GM21526 (cell line): ENCODE data around the gene ACOT8.

Experiments
- ATAC-seq: cut with Tn5 transposase; IDR thresholded peaks from one replicate; pipeline ENCODE4 v1.9.1; 2021; ENCODE audit warnings: moderate library complexity; ENCODE audit not compliant: unreplicated experiment, low FRiP score

Gene ACOT8

DNA sequence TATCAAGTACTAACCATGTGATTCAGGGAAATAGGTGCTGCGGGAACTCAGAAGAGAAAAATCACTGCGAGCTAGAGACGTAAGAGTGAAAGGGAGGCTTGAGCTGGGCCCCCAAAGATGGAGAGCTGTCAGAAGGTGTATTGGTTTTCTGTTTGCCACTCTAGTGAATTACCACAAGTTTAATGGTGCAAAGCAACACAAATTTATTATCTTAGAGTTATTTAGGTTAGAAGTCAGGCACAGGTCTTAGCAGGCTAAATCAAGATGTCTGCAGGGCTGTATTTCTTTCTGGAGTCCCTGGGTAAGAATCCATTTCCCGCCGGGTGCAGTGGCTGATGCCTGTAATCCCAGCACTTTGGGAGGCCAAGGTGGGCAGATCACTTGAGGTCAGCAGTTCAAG lies 2.7 kb upstream of the ACOT8 start:
- ATAC-seq: no peak

DNA sequence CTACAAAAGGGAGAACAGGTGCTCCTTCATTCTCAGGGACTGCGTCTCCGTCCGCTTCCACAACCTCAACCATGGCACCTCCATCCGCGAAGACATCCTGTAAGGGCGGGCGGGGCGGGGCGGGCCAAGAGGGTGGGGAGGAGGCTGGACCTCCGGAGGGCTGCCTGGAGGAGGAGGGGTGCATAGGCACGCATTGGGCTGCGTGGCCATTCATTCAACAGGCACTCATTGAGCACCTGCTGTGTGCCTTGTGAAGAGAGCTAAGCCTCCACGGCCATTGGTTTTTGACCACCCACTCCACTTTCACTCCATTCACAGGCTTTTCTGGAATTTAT lies 657 bp upstream of the ACOT8 start:
- peak; percentile 17 for ATAC-seq

DNA sequence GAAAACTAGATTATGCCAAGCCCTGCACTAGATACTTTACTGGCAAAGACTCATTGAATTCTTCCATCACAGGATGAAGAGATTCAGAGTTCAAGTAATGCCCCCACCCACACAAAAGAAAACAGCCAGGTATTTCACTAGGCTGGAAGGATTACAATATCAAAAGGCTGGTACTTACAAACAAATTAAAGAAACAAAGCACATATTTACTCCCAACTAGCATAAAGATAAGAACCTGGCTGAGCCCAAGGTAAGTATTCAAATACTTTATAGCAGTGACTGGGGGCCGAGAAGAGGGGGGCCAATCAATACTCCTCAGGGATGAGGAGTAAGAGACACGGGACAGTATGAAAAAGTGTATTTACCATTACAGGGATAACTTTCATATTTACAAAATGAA lies 3.7 kb downstream of the ACOT8 start:
- no peak for ATAC-seq

DNA sequence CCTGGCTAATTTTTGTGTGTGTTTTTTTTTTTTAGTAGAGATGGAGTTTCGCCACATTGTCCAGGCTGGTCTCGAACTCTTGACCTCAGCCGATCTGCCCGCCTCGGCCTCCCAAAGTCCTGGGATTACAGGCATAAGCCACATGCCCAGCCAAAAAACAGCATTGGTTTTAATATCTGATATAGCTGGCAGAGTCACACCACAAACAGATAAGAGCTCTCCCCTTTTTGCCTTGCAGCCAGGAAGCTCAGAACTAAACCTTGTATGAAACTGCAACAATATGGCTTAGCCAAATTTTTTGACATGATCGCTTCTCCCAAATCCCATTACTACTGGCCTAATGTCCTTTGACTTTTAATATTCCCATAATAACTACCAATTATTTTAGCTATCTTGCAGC lies 4.9 kb downstream of the ACOT8 start:
- ATAC-seq: no peak

DNA sequence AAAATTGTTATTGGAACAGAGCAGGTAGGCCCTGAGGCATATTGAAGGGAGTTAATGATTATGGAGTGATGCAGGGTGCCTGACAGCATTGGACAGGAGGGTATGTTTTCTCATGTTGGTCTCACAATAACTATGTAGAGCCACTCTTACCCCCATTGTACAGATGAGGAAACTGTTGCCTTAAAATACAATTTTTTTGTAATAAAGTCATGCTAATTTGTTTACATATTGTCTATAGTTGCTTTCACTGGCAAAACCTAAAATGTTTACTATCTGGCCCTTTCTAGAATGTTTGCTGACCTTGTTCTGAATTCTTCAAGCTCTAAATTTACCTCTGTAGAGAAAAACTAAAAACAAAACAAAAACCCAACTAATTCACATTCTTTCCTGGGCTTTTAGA lies 5.7 kb downstream of the ACOT8 start:
- ATAC-seq: no peak

DNA sequence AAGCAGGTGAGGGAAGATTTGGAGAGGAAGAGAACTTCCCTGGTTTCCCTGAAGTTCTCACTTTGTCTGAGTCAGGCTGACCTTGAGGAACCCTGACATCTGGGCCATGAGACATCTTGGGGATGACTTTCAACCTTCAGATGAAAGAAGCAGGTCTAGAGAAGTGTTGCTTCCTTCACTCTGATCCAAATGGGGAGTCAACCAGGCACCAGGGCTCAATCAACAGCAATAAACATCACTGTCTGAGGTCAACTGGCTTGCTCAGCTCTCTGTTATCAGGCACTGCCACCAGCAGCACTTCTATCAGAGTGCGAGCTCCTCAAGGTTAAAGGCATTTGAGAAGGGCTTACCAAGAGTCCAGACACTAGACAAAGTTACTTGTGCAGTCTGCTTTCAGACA lies 6.3 kb downstream of the ACOT8 start:
- no peak for ATAC-seq

DNA sequence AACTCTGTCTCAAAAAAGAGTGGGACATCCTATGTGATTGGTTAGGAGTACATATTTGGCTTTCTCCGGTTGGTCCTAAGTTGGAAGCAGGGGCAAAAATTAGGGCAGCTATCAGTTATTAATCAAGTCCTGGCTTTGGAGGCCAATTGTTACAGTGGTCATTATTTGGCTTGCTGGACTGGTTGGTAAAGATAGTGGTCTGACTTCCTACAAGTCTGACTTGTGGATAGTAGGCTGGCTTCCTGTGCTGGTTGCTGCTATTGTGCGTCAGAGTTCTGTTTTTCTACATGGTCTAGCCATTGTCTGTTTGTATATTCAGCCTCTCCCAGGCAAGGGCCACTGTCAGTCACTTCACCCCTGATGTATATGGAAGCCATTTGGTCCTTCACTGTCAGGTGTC lies 7.0 kb downstream of the ACOT8 start:
- no peak for ATAC-seq

DNA sequence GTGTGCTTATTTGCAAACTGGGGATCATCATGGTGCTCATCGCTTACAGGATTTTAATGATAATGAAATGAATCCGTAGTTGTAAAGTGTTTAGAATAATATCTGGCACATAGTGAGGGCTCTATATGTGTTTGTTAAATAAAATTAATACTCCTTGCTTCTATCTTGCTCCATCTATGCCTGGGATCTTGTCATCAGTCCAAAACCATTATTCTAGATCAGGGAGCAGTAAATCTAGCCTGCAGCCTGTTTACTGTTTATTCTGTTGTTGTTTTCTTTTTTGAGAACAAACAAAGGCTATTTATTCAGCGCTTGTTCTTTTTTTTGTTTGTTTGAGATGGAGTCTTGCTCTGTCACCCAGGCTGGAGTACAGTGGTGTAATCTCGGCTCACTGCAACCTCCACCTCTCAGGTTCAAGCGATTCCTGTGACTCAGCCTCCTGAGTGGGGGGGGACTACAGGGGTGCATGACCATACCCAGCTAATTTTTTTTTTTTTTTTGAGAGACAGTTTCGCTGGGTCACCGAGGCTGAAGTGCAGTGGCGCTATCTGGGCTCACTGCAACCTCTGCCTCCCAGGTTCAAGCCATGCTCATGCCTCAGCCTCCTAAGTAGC lies 8.1 kb downstream of the ACOT8 start:
- ATAC-seq: no peak

DNA sequence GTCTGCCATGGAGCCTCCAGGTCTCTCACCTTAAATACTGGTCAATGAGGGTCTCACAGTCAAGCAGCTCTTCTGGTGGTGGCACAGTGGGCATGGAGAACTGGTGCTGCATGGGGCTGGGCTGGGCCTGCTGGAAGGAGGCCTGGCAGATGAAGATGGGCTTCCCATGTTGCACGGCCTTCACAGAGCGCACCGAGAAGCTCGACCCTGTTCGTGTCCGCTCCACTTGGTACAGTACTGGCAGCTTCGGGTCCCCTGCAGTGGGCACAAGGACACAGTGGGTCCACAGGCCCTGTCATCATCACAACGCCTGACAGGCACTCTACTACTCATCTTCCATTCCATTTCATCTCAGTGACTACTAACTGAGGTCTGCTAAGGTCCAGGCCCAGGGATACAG lies 8.8 kb downstream of the ACOT8 start:
- ATAC-seq: no peak

DNA sequence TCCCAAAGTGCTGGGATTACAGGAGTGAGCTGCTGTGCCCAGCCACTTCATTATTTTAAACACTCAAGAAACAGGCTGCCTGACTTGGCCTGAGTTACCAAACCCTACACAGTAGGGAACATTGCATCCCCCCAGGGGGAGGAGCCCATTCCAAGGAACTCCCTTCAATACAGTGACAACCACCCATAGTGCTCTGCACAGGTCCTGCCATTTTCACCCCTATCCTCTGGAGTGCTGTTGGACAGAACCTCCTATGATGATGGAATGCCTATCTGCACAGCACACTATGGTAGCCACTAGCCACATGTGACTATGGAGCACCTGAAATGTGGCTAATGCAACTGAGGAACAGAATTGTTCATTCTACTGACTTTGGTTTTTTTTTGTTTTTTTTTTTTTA lies 11.7 kb downstream of the ACOT8 start:
- ATAC-seq: no peak

DNA sequence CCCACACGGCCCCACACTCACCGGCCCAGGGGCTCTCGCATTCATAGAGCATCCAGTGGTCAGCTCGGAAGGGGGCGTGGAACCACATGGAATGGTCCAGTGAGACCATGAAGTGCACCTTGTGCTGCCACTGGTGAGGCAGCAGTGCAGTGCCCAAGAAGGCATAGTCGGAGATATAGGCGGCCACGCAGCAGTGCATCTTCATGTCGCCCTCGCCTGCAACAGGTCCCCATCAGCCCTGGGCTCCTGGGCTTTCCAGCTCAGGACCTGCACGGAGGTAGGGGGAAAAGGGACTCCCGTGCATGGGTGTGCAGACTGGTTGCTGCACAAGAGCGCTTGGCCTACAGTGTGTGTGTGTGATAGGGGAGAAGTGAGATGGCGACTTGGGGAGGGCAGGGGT lies 13.7 kb downstream of the ACOT8 start:
- no peak for ATAC-seq

DNA sequence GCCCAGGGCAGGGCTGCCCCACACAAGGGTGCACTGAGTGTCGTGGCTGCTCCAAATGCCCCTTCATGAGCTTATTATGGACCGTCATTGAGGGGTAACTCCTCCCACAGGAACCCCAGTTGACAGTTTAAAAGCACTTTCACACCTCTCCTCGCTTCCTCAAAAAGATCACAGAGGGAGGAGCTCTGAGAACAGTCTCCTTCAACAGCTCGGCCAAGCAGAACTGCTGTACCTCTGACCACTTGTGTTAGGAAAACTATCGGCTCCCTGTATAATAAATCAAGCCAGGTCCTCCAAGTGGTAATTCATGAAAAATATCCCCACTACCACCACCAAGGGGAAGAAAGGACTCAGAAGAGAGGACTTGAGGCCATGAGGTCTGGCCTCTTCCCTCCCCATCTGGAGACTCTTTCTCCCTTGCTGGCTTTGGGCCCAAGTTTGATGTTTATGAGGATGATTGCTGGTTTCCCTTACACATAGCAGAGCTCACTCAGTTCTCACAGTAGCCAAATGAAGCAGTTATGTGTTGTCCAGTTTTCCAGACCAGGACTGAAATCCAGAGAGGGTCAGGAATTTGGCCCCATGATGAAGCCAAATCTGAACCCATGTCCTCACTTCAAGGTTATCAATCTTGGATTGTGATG lies 14.9 kb downstream of the ACOT8 start:
- peak; percentile 62 for ATAC-seq

DNA sequence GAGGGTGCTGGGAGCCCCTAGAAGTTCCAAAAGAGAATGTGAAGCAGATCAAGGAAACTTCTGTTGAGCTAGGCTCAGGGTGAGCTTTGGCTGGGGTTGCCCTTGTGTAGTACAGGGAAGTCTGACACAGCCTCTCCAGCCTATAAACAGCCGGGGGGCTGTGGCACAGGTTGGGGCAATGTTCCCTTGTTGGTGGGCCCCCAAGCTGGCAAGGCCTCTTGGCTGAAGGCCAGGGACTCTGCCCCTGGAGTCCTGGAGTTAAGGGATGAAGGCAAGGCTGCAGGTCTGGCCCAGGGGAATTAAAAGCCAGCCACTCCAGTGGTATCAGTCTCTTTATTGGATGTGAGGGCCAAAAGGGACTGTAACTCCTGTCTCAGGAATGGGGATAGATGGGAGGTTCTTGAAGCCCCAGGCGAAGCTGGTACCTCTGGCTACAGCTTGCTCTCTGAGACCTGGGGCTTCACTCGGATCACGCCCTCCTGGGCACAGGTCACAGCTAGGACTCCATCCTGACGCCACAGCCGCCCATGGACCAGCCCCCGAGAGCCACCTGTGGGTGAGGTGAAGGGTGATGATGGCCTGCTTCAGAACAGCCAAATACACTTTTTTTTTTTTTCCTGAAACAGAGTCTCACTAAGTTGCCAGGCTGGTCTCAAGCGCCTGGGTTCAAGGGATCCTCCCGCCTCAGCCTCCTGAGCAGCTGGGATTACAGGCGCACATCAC lies 15.6 kb downstream of the ACOT8 start:
- no peak for ATAC-seq

DNA sequence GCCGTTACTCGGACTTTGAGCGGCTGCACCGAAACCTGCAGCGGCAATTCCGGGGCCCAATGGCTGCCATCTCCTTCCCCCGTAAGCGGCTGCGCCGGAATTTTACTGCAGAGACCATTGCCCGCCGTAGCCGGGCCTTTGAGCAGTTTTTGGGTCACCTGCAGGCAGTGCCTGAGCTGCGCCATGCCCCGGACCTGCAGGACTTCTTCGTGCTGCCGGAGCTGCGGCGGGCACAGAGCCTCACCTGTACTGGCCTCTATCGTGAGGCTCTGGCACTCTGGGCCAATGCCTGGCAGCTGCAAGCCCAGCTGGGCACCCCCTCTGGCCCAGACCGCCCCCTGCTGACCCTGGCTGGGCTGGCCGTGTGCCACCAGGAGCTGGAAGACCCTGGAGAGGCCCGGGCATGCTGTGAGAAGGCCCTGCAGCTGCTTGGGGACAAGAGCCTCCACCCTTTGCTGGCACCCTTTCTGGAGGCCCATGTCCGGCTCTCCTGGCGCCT lies 16.4 kb downstream of the ACOT8 start:
- ATAC-seq: no peak

DNA sequence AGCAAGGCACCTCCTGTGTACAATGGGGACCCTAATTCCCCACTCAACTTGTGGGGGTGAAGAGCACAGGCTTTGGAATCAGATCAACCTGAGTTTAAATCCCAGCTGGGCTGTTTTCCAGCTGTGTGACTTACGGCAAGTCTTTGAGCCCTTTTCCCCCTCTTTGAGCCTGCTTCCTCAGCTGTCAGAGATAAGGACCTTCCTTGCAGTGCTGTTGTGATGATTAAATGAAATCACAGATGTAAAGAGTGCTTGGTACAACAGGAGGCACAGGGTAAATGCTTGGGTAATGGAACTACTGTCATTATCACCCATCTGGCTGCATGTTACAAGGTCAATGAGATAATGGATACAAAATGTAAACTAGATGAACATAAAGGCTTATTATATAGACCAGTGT lies 20.4 kb downstream of the ACOT8 start:
- no peak for ATAC-seq

DNA sequence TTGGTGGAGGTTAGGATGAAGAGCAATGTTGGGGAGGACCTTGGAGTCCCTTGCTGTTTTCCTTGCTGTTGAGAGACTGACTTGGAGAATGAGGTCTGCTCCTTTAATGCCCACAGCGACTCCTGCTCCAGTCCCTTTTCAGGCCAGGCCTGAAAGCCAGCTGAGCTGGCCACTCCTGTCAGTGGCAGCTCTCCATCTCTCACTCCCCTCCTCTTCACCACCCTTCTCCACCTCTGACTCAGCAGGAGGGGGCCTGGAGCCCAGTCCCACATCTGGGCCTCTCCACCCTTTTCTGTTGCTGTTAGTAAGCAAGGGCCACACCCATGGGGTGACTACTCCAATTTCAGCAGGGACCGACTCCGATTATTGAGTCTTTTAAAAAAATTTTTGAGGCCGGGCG lies 21.4 kb downstream of the ACOT8 start:
- ATAC-seq: no peak

DNA sequence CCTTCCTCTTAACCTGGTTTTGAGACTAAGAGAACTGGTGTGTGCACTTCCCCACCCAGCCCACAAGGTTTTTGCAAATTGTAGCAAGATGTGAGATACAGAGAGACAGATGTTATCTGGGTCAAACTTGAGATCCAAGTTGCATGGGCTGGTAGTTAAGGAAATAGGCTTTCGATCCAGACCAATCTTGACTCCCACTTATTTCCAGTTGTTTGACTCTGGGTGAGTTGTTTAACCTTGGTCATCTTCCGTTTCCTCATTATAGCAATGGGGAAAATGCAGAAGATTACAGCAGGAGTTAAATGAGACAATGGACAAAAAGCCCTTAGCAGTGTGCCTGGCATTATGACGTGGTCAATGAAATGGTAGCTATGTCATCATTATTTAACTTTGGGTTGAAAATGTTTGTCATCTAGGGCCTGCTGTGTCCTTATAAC lies 21.8 kb downstream of the ACOT8 start:
- ATAC-seq: no peak

DNA sequence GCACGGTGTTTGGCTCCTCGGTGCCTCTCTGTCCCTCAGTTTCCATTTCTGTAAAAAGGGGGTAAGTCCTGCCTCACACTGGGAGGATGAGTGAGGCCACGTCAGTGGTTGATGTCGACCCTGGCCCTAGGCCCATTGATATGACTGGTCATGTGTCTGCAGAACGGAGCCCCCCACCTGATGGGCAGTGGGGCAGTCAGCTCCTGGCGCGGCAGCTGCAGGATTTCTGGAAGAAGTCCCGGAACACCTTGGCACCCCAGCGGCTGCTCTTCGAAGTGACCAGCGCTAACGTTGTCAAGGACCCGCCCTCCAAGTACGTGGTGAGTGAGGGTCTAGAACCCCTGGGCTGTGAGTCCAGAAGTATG lies 22.4 kb downstream of the ACOT8 start:
- no peak for ATAC-seq

DNA sequence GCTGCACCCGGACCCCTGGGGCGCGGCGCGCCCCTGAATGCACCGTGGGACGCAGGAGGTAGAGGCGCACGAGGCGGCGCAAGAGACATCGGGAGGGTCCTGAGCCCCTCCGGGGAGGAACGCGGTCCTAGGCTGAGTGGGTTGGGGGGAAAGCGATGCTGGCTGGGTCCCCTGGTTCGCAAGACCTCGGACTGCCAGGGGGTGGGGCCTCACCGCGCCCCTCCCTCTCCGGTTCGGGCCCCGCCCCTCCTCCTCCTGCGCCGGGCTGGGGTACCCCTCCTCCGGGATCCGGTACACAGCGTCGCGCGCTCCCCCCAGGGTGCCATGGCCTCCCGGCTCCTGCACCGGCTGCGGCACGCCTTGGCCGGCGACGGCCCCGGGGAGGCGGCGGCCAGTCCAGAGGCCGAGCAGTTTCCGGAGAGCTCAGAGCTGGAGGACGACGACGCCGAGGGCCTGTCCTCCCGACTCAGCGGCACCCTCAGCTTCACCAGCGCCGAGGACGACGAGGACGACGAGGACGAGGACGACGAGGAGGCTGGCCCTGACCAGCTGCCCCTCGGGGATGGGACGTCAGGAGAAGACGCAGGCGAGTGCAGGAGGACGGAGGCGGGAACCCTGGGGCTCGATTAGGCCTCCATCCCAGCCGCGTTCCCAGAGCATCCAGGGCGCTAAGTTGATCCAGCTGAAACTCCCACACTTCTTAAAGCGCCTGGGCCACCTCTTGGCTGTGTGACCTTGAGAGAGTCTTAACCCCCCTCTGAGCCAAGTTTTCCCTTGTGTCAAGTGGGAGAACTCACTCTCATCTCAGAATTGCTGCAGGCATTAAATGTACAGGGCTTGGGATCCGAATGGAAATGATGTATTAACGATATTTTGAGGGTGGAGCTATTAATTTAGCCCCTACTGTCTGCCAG lies 23.1 kb downstream of the ACOT8 start:
- no peak for ATAC-seq

DNA sequence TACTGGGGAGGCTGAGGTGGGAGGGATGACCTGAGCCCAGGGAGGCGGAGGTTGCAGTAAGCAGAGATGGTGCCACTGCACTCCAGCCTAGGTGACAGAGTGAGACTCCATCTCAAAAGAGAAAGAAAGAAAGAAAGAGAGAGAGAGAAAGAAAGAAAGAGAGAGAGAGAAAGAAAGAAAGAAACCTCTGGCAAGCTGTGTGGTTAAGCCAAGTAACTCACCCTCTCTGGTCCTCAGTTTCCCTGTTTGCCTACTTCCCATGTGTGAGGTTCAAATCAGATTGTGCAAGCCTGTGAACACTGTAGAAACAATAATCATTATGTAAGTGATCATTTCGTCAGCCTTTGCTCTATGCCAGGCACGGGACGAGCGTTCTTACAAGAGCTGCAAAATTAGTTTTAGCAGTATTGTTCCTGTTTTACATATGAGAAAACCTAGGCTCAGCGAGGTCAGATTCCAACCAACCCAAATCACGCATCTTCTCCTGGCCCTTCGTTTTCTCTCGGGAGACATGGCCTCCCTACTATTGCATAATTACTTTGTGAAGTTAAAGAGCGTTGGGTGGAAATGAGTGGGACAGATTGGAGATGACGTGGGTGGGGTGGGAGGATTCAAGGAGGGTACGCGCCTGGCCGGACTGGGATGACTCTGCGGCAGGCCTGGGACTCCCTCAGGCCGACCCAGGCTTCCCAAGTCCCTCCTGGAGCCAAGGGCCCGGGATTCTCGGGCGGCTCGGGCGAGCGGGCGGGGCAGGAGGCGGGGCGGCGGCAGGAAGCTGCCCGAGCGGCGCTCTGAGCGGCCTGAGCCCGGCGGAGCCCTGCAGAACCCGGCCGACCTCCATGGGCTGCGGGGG lies 23.9 kb downstream of the ACOT8 start, which contains the start of gene SNX21:
TSS of gene SNX21 (plus strand) at position 770 of the 853 bp plus-strand sequence. CDS start 121 bp downstream, outside the sequence.
- no peak for ATAC-seq
